GM12864 (cell line): ENCODE measurements around the gene FAM177B.
A peak's percentile ranks its signal among the peaks of the same experiment; 100 is the strongest.

Source experiments
- DNase-seq: peaks from one replicate; pipeline ENCODE4 v3.0.0-alpha.2; 2011; ENCODE audit warnings: low read depth
- H3K4me3 ChIP-seq: 2 replicates; pipeline ENCODE4 v1.5.1; 2011; ENCODE audit warnings: mild to moderate bottlenecking, low read depth, low read length, control low read depth
- TF ChIP-seq, protein P1 (sequence below): IDR thresholded peaks from 2 replicates; pipeline ENCODE4 v1.5.1; 2011; ENCODE audit warnings: low read depth, mild to moderate bottlenecking, moderate library complexity, low read length, control low read depth, inconsistent platforms; ENCODE audit errors: missing control alignments

Gene FAM177B

DNA sequence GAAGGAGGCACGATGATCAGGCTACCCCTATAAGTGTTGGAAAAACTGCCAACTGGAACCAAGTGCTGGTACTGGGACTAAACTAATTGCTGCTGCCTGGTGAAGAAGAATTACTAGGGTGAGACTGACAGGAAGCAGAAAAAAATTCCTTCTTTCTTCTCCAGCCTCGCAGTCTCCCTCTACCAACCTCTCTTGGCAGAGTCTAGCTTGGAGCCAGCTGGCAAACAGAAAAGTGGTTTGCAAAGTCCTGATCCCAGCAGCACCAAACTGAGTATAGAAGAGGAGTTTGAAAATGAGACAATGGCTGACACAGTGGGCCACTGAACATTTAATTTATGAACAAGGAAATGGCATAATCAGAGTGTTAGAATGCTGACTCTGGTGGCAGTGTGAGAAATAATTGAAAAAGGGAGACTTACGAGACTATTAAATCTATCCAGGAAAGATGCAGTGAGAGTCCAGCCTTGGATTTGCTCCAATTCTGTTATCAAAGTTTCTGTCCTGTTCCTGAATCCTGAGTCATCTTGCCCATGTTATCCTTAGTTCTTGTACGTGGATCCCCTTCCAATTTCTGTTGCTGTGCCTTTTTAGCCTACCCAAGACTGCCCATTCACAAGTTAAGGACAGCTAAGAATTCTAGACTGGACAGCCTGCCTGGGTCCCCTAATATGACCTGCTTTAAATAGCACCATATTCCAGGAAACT lies 54.2 kb downstream of the FAM177B start:
- no peak for DNase-seq
- TF ChIP-seq, protein P1, sequence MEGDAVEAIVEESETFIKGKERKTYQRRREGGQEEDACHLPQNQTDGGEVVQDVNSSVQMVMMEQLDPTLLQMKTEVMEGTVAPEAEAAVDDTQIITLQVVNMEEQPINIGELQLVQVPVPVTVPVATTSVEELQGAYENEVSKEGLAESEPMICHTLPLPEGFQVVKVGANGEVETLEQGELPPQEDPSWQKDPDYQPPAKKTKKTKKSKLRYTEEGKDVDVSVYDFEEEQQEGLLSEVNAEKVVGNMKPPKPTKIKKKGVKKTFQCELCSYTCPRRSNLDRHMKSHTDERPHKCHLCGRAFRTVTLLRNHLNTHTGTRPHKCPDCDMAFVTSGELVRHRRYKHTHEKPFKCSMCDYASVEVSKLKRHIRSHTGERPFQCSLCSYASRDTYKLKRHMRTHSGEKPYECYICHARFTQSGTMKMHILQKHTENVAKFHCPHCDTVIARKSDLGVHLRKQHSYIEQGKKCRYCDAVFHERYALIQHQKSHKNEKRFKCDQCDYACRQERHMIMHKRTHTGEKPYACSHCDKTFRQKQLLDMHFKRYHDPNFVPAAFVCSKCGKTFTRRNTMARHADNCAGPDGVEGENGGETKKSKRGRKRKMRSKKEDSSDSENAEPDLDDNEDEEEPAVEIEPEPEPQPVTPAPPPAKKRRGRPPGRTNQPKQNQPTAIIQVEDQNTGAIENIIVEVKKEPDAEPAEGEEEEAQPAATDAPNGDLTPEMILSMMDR: no peak
- H3K4me3 ChIP-seq: no peak overlapping the region

DNA sequence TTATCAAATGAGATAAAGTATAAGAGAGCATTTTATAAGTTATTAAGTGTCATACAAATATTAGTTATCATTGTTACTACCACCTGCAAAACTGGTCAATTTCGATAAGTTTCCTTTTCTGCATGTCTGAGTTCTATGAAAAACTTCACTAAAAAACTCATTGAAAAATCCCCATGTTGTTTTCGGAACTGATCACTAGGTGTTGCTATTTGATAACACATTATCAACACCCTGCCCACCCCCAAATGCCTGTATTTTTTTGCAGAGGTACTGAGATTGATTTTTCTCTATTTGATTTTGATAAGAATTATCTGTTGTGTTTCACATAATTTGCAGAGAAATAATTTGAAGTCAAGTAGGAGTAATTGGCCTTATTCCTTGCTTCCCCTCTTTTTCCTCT lies 55.7 kb downstream of the FAM177B start:
- TF ChIP-seq, protein P1: peak; percentile 48
- DNase-seq: no peak
- H3K4me3 ChIP-seq: no peak overlapping the region

DNA sequence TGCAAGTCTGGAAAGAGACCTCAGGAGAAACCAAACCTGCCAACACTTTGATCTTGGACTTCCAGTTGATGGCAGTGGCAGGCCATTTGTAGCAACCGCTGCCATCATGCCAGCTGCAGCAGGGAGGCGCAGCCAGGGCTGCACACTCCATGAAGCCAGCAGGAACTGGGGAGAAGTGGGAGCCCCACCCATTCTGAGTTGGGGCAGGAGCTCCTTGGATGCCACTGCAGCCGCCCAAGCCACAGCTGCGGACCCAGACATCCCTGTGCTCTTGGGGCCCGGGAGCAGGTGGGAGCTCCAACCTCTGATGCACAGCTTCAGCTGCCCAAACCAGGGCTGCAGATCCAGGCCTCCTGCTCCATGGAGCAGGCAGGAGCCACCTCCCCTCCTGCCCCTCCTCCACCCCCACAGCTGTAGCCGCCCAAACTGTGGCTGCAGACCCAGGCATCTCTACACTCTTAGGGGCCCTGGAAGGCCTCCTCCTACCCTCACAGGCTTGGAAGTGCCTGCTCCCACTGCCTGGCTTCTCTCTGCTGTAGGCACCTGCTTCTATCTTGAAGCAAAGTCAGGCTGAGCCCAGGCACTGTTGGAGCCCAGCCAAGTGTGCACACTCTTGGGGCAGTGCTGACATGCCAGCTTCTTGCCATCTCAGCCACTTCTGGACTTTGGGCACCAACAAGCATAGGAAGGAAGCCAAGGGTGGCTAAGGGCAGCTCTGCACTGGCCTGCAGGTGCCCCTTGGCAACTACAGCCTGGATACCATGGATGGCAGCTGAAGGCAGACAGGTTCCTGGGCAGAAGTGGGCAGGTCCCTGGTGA lies 57.9 kb downstream of the FAM177B start:
- no peak for DNase-seq
- no peak overlapping the region for H3K4me3 ChIP-seq
- TF ChIP-seq, protein P1: no peak

DNA sequence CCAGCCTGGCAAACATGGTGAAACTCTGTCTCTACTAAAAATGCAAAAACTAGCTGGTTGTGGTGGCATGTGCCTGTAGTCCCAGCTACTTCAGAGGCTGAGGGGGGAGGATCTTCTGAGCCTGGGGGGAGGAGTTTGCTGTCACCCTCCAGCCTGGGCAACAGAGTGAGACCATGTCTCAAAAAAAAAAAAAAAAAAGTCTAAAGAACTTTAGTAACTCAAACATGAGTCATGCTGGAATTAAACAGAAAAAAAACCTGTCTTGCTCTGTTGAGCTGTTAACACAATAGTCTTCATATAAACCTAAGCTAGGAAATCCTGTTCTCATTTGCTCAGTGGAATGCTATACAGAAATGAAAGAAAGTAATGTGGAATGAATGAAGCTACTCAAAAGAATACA lies 61.1 kb downstream of the FAM177B start:
- no peak for DNase-seq
- TF ChIP-seq, protein P1: no peak
- H3K4me3 ChIP-seq: no peak overlapping the region

DNA sequence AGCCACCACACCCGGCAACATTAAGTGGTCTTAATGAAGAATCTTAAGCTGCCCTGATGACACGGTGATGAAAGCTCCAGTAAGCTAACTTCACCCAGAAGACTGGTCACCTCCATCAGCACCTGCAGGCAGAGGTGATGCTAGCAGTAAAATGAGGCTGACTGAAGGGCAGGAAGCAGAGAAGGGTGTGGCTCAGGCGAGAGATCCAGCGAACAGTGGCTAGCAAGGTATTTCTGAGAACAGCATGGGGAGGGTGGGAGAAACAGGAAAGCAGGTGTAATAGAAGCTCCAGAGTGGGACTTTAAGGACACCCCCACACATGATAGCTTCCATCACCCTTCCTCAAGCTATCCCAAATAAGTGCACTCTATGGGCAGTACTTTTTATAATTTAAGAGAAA lies 62.0 kb downstream of the FAM177B start:
- no peak overlapping the region for H3K4me3 ChIP-seq

More for the DNA sequence above, 62.0 kb downstream of the FAM177B start:
- DNase-seq: no peak
- TF ChIP-seq, protein P1: no peak
